Right lobe of liver (tissue), 6 donors: ENCODE measurements around the gene VWA5B2. TPM values are rescaled to one million over a fixed set of nuclear protein-coding genes. Genes with fewer than 3 reads are reported as not detected.

ENCODE experiments used
- ATAC-seq, 4 donors: fragments of 200-7000 bp; cut with Tn5 transposase; one replicate each; pipeline ENCODE4 v1.9.1; 2020; ENCODE audit warnings: mild to moderate bottlenecking in 4 of 4, moderate library complexity in 4 of 4
- DNase-seq, 3 donors: peaks; one replicate each; pipeline ENCODE4 v3.0.0-alpha.2; 2020
- H3K27ac ChIP-seq, 3 donors: fragments of 200-600 bp; one replicate each; pipeline ENCODE4 v1.8.0; 2022
- H3K27me3 ChIP-seq, 2 donors: fragments of 200-600 bp; one replicate each; pipeline ENCODE4 v1.8.0; 2022
- H3K36me3 ChIP-seq, 4 donors: fragments of 200-600 bp; sonication (generic) in 1 of 4; one replicate each; pipeline versions ENCODE4 v1.5.1 to v1.8.0; 2017 to 2022; ENCODE audit warnings: control low read depth in 1 of 4
- H3K4me1 ChIP-seq, 4 donors: fragments of 200-600 bp; sonication (generic) in 1 of 4; one replicate each; pipeline versions ENCODE4 v1.5.1 to v1.8.0; 2017 to 2022; ENCODE audit warnings: control low read depth in 1 of 4
- H3K4me3 ChIP-seq, 3 donors: fragments of 200-600 bp; one replicate each; pipeline ENCODE4 v1.8.0; 2022
- H3K9me3 ChIP-seq, 4 donors: fragments of 200-600 bp; sonication (generic) in 1 of 4; one replicate each; pipeline versions ENCODE4 v1.5.1 to v1.8.0; 2017 to 2022; ENCODE audit warnings: control low read depth in 1 of 4
- POLR2A ChIP-seq: fragments of 450-650 bp; IDR thresholded peaks from one replicate; pipeline ENCODE4 v1.6.1; 2017; ENCODE audit warnings: antibody characterized with exemption, mild to moderate bottlenecking
- WGBS: methylation state at CpG from one replicate; pipeline ENCODE4 v1.1.6; 2018; ENCODE audit warnings: low coverage, low lambda C conversion rate; ENCODE audit not compliant: insufficient coverage; ENCODE audit errors: missing lambda C conversion rate; 5-methylcytosine and 5-hydroxymethylcytosine counted together
- intact Hi-C, 2 donors: fragments of 100-400 bp; cut with DNase I; formaldehyde crosslinking; loops; one replicate each; pipeline versions ENCODE4 v1.11.2 to v1.14.1; 2022
- microRNA counts: library from miRNA; unstranded; fragments of <30 nt; microRNA quantifications from one replicate; lab custom pipeline; 2016
- microRNA-seq, 2 donors: library from miRNA; unstranded; fragments of <30 nt; microRNA quantifications; one replicate each; pipeline ENCODE4, GENCODE V29; 2019 to 2020
- small RNA-seq, 2 experiments: library from RNA; depleted of rRNA; stranded (forward); fragments of <200 nt; gene quantifications; one replicate each; pipeline ENCODE3, GENCODE V24; 2016
- total RNA-seq, 6 experiments: library from RNA; depleted of rRNA in 2 of 6; stranded (reverse); fragments of >200 nt in 2 of 6; fragmentation: NEBNext Ultra II Directional in 3 of 6; extraction: Animal tissue kit (Norgen Biotek cat#: 25700) in 3 of 6; gene quantifications; one replicate each; pipeline versions ENCODE4 v1.1.0 to v1.2.4, GENCODE V29; 2016 to 2023
- TF ChIP-seq, protein P1 (sequence below), 4 donors: fragments of 200-600 bp in 3 of 4; fragments of 450-650 bp in 1 of 4; IDR thresholded peaks; one replicate each; pipeline versions ENCODE4 v1.5.1 to v1.8.0; 2016 to 2022; ENCODE audit warnings: antibody characterized with exemption in 4 of 4, mild to moderate bottlenecking in 2 of 4
- donor health status: DM: no; HTN: yes; CAD: no.
- donor health status: DM: no; HTN: no; CAD: no.
- donor health status: DM: no; HTN: no; CAD: no.
- donor health status: DM: no; HTN: yes; CAD: no.
- donor health status: DM: no; HTN: yes; CAD: no.

The VWA5B2 gene
- total RNA-seq, 6 experiments from 2014 or later, result 0.21 to 0.59 (median 0.25) TPM; not detected in 3

DNA sequence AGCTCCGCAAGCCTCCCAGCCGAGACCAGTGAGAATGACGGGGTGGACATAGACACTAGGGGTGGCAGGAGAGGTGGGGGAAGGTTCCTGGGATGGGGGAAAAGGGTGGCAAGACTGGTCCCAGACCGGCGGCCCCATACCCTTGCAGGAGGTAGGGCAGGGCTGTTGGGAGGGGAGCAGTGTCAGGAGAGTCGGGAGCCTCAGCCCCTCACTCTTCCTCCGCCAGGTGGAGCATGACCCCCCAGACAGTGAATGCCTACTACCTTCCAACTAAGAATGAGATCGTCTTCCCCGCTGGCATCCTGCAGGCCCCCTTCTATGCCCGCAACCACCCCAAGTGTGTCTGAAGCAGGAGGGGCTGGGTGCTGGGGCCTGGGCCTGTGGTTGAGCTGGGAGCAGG, 60.9 kb downstream of the VWA5B2 start:
- DNase-seq, result no peak
- no peak for TF ChIP-seq POLR2A
- TF ChIP-seq, protein P1, sequence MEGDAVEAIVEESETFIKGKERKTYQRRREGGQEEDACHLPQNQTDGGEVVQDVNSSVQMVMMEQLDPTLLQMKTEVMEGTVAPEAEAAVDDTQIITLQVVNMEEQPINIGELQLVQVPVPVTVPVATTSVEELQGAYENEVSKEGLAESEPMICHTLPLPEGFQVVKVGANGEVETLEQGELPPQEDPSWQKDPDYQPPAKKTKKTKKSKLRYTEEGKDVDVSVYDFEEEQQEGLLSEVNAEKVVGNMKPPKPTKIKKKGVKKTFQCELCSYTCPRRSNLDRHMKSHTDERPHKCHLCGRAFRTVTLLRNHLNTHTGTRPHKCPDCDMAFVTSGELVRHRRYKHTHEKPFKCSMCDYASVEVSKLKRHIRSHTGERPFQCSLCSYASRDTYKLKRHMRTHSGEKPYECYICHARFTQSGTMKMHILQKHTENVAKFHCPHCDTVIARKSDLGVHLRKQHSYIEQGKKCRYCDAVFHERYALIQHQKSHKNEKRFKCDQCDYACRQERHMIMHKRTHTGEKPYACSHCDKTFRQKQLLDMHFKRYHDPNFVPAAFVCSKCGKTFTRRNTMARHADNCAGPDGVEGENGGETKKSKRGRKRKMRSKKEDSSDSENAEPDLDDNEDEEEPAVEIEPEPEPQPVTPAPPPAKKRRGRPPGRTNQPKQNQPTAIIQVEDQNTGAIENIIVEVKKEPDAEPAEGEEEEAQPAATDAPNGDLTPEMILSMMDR (IDR thresholded peaks at IDR 0.05), result no peak
- 50% methylated on average over 2 of the region's 10 CpGs for WGBS
- intact Hi-C loops, result loop anchor here in 1 of 2 donors (10.0 kb wide), 1 partner anchor 396 kb away; no protein-coding TSS in a partner anchor
- H3K4me3 ChIP-seq, result no peak overlapping the region
- no peak for ATAC-seq
- H3K9me3 ChIP-seq, result no peaks in the 10 kb centered on the region
- H3K27me3 ChIP-seq, result no peaks in the 10 kb centered on the region
- H3K27ac ChIP-seq, result no peak overlapping the region
- H3K4me1 ChIP-seq, result no peaks in the 10 kb centered on the region
- no peaks in the 10 kb centered on the region for H3K36me3 ChIP-seq

DNA sequence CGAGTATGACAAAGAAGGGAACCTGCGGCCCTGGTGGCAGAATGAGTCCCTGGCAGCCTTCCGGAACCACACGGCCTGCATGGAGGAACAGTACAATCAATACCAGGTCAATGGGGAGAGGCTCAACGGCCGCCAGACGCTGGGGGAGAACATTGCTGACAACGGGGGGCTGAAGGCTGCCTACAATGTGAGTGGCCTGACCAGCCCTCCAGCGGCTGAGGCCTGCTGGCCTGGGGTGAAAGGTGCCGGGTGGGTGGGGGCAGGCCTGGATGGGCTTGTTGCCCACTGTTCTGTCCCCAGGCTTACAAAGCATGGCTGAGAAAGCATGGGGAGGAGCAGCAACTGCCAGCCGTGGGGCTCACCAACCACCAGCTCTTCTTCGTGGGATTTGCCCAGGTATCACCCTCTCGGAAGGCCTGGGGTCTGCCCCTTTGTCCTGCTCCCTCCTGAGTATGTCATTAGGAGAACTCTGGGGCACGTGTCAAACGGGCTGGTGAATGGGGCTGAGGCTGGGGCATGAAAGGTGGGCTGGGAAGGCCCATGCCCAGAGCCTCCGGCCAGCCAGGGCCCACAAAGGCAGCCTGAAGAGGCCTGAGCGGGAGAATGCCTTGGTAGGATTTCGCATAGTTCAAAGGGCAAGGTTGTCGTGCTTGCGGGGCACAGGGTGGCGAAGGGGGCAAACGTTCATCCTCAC, 61.8 kb downstream of the VWA5B2 start:
- TF ChIP-seq POLR2A, result no peak
- no peak overlapping the region for H3K4me3 ChIP-seq
- H3K27me3 ChIP-seq, result no peaks in the 10 kb centered on the region
- ATAC-seq (no peak), DNase-seq (no peak)
- no peaks in the 10 kb centered on the region for H3K4me1 ChIP-seq
- H3K27ac ChIP-seq, result no peak overlapping the region
- 63% methylated on average over 12 of the region's 22 CpGs for WGBS
- H3K9me3 ChIP-seq, result no peaks in the 10 kb centered on the region
- intact Hi-C loops, result loop anchor here in 1 of 2 donors (10.0 kb wide), 1 partner anchor 396 kb away; no protein-coding TSS in a partner anchor
- H3K36me3 ChIP-seq, result no peaks in the 10 kb centered on the region

MicroRNAs within 50 kb of the gene (microRNA counts, 767-probe panel; counts per million panel counts)
- microRNA hsa-miR-1224-3p (lab: Ali Mortazavi, UCI) (237 counts per million), microRNA hsa-miR-1224-5p (lab: Ali Mortazavi, UCI) (237 counts per million)

Small RNA genes lying within 50 kb of the gene (microRNA-seq; reads per million reads assigned to microRNA genes)
- gene MIR1224, result 0.29 to 3.2 reads per million in 2 donors

Small RNA genes lying within 50 kb of the gene (small RNA-seq; reads per million reads assigned to genes)
- 0 to 1.0 reads per million in 2 experiments for gene MIR1224

Other genes with a start within 250 kb of the VWA5B2 start
- 1 to 10 TPM; 5.5 to 9.4 (median 7.6) TPM for gene ABCC5, start 211.7 kb upstream of the VWA5B2 start, total RNA-seq
- gene HTR3D, start 197.8 kb upstream of the VWA5B2 start, total RNA-seq, result not detected
- not detected for gene HTR3C, start 176.5 kb upstream of the VWA5B2 start, total RNA-seq
- not detected for gene HTR3E, start 132.5 kb upstream of the VWA5B2 start, total RNA-seq
- gene EIF2B5, start 94.2 kb upstream of the VWA5B2 start, total RNA-seq, result 10 to 100 TPM; 16.7 to 25.6 (median 20.5) TPM
- 10 to 100 TPM; 18.9 to 28.1 (median 21.8) TPM for gene DVL3, start 74.2 kb upstream of the VWA5B2 start, total RNA-seq
- 100 to 1,000 TPM in 4 of 6 experiments, 10 to 100 TPM in 2; 87.4 to 119 (median 105) TPM for gene AP2M1, start 54.7 kb upstream of the VWA5B2 start, total RNA-seq
- gene ABCF3, start 43.4 kb upstream of the VWA5B2 start, total RNA-seq, result 10 to 100 TPM; 33.7 to 40.6 (median 38.5) TPM
- gene ALG3, start 19.4 kb downstream of the VWA5B2 start, total RNA-seq, result 100 to 1,000 TPM in 2 of 6 experiments, 10 to 100 TPM in 4; 29.3 to 130 (median 35.5) TPM
- gene EEF1AKMT4, start 20.1 kb downstream of the VWA5B2 start, total RNA-seq, result 10 to 100 TPM in 2 of 6 experiments, 1 to 10 TPM in 4; 4.9 to 19.4 (median 7.1) TPM
- gene CAMK2N2, start 32.0 kb downstream of the VWA5B2 start, total RNA-seq, result under 1 TPM in 3 of 6 experiments, not detected in 3; 0.21 to 0.42 (median 0.24) TPM
- gene ECE2, start 46.4 kb downstream of the VWA5B2 start, total RNA-seq, result not detected
- gene PSMD2, start 69.7 kb downstream of the VWA5B2 start, total RNA-seq, result 100 to 1,000 TPM in 3 of 6 experiments, 10 to 100 TPM in 3; 85.5 to 153 (median 103) TPM
- 100 to 1,000 TPM; 262 to 368 (median 291) TPM for gene EIF4G1, start 85.0 kb downstream of the VWA5B2 start, total RNA-seq
- gene FAM131A, start 108.0 kb downstream of the VWA5B2 start, total RNA-seq, result 1 to 10 TPM; 2.4 to 6.5 (median 3.1) TPM
- 1 to 10 TPM; 1.8 to 2.9 (median 2.5) TPM for gene CLCN2, start 132.0 kb downstream of the VWA5B2 start, total RNA-seq
- 10 to 100 TPM; 27.4 to 65.7 (median 35.3) TPM for gene POLR2H, start 132.1 kb downstream of the VWA5B2 start, total RNA-seq
- gene THPO, start 148.6 kb downstream of the VWA5B2 start, total RNA-seq, result 10 to 100 TPM in 3 of 6 experiments, 1 to 10 TPM in 3; 8.2 to 12.1 (median 10.5) TPM
- 10 to 100 TPM; 19.5 to 97.2 (median 64.8) TPM for gene CHRD, start 150.5 kb downstream of the VWA5B2 start, total RNA-seq